B cell (primary cell): ENCODE measurements around the gene CCDC88B.

Experiments
- EZH2 ChIP-seq: IDR thresholded peaks from 2 replicates; pipeline ENCODE4 v1.6.1; 2012; ENCODE audit warnings: borderline replicate concordance, low read depth, mild to moderate bottlenecking, moderate library complexity, low read length; ENCODE audit not compliant: insufficient read depth, poor library complexity, severe bottlenecking
- TF ChIP-seq, protein P1 (sequence below): fragments of 200-600 bp; IDR thresholded peaks from one replicate; pipeline ENCODE4 v1.8.0; 2022; ENCODE audit warnings: antibody characterized with exemption, mild to moderate bottlenecking

DNA sequence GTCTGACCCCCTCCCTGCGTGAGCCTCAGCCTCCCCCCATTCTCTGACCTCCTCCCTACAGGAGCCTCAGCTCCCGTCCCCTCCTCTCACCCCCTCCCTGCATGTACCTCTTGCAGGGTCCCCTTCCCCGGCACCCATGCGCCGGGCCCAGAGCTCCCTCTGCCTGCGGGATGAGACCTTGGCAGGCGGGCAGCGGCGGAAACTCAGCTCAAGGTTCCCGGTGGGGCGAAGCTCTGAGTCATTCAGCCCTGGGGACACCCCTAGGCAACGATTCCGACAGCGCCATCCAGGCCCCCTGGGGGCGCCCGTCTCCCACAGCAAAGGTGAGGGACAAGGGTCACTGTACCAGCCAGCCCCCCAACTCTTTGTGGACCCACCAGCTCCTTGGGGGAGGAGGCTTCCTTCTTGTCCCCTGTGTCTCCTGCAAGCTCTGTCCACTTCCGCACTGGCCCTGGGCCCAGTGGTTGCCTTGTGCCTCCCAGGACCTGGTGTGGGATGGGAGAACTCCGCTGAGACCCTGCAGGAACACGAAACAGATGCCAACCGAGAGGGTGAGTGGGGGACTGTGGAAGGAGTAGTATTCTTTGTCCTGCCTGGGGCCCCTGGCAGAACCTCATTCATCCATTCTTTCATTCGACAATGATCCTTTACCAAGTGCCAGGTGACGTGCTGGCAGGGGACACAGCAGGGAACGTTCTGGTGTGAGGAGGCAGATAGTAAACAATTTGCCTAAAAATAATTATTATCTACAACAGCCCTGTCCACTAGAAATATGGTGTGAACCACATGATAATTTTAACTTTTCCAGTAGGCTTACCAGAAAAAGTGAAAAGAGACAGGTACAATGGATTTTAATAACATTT is 15.3 kb downstream of the CCDC88B start:
- TF ChIP-seq, protein P1, sequence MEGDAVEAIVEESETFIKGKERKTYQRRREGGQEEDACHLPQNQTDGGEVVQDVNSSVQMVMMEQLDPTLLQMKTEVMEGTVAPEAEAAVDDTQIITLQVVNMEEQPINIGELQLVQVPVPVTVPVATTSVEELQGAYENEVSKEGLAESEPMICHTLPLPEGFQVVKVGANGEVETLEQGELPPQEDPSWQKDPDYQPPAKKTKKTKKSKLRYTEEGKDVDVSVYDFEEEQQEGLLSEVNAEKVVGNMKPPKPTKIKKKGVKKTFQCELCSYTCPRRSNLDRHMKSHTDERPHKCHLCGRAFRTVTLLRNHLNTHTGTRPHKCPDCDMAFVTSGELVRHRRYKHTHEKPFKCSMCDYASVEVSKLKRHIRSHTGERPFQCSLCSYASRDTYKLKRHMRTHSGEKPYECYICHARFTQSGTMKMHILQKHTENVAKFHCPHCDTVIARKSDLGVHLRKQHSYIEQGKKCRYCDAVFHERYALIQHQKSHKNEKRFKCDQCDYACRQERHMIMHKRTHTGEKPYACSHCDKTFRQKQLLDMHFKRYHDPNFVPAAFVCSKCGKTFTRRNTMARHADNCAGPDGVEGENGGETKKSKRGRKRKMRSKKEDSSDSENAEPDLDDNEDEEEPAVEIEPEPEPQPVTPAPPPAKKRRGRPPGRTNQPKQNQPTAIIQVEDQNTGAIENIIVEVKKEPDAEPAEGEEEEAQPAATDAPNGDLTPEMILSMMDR, result peak; percentile 37
- no peak for TF ChIP-seq EZH2
